ENCODE data around the gene SYTL3.
"Not testable (repeated sequence)": the region's sequence is repeated elsewhere in the genome, so short reads cannot be mapped to it uniquely, and the experiment has no call there.

Gene SYTL3

DNA sequence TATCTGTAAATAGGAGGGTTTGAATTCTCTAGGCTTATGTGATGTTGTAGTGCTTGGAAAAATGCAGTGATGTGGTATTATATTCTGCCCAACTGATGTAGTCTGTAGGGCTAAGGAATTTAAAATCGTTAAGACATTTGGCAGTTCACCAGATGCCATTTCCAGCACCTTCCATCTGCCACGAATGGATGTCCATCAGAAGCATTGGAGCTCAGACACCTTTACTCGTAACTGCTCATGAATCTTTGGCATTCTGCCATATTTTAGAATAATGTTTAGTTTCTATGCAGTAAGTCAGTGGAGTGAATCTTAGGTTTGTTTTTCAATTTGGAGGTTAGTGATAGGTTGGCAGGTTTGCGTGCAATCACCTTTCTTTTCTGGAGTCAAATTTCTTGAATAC, 2.4 kb upstream of the SYTL3 start:
- Histone ChIP-seq H3K4me2 (ENCODE audit: insufficient read depth, low read length, poor library complexity, severe bottlenecking) (no peak overlapping the region), H2BK5ac (ENCODE audit: low read length) (no peak overlapping the region), H2AK5ac (ENCODE audit: low read depth, low read length) (no peak overlapping the region), H3K36me3 (replicated peaks in 1 of 2; ENCODE audit: control insufficient read depth in 2 of 2, insufficient read depth in 2 of 2, low read length in 2 of 2) (peaks cover 0 to 7% of the 10 kb centered on the region in 2 donors), H3K23ac (ENCODE audit: low read depth, low read length, poor library complexity) (no peak overlapping the region), H3K18ac (ENCODE audit: low read length) (no peak overlapping the region), H2AFZ (ENCODE audit: low read length) (no peak overlapping the region), H3K27me3 (ENCODE audit: control insufficient read depth in 3 of 3, insufficient read depth in 3 of 3, low read depth in 1 of 3, low read length in 3 of 3) (peaks cover 0 to 28% (median 0%) of the 10 kb centered on the region in 3 experiments), H3K4me3 (ENCODE audit: low read length in 2 of 2) (no peak overlapping the region), H4K91ac (ENCODE audit: low read depth, low read length, poor library complexity) (no peak overlapping the region), H3K79me1 (ENCODE audit: low read depth, low read length) (peaks cover 8% of the 10 kb centered on the region), H3K9me3 (replicated peaks in 1 of 2; ENCODE audit: control insufficient read depth in 2 of 2, insufficient read depth in 1 of 2, low read depth in 1 of 2, low read length in 2 of 2) (no peaks in the 10 kb centered on the region), H3K4me1 (ENCODE audit: control insufficient read depth in 2 of 2, insufficient read depth in 1 of 2, low read depth in 1 of 2, low read length in 2 of 2) (peaks cover 3 to 4% of the 10 kb centered on the region in 2 donors), H2BK12ac (ENCODE audit: low read length) (no peak overlapping the region), H3K27ac (replicated peaks; ENCODE audit: low read length) (no peak overlapping the region), H3K4ac (ENCODE audit: low read length) (no peak overlapping the region), H2BK15ac (ENCODE audit: low read length) (no peak overlapping the region), H3K14ac (ENCODE audit: low read length) (no peak overlapping the region), H3K9ac (ENCODE audit: low read depth, low read length, poor library complexity) (no peak overlapping the region), H4K8ac (ENCODE audit: low read depth, low read length) (no peak overlapping the region), H2BK120ac (ENCODE audit: low read depth, low read length) (no peak overlapping the region)
- no CpG with 5 or more reads among the region's 4 CpGs for WGBS, 2 donors (ENCODE audit: extremely low coverage in 2 of 2, insufficient read length in 2 of 2, insufficient replicate concordance in 1 of 2)
- no peak for DNase-seq (ENCODE audit: low spot score)

DNA sequence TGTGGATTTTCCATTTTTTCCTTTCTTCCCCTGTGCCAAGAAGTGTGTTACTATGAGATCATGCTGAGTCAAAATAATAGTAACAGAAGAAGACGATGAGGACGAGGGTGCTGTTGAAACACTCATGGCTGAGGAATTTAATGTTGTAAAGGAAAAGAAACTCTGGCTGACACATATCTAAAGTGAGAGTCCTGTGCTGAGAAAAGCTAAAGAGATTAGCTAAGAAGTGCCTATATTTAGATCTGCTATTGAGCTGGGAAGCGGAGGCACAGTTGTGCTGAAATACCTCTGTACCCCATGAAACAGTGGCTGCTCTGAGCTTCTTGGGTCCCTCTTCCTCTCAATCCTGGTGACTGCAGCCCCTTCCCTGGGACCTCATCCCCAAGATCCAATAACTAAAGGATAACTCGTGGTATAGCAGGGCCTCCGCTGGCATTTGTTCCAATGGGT, 1.1 kb upstream of the SYTL3 start:
- no peak overlapping the region for H3K9ac ChIP-seq (ENCODE audit: low read depth, low read length, poor library complexity)
- no peak overlapping the region for H3K18ac ChIP-seq (ENCODE audit: low read length)
- H3K27ac ChIP-seq (replicated peaks; ENCODE audit: low read length) = no peak overlapping the region
- H3K79me1 ChIP-seq (ENCODE audit: low read depth, low read length) = peaks cover 6% of the 10 kb centered on the region
- H3K23ac ChIP-seq (ENCODE audit: low read depth, low read length, poor library complexity) = no peak overlapping the region
- peaks cover 0 to 28% (median 0%) of the 10 kb centered on the region in 3 experiments for H3K27me3 ChIP-seq (ENCODE audit: control insufficient read depth in 3 of 3, insufficient read depth in 3 of 3, low read depth in 1 of 3, low read length in 3 of 3)
- DNase-seq (ENCODE audit: low spot score) = no peak
- no peak overlapping the region for H2BK15ac ChIP-seq (ENCODE audit: low read length)
- no peak overlapping the region for H3K4me2 ChIP-seq (ENCODE audit: insufficient read depth, low read length, poor library complexity, severe bottlenecking)
- H3K4me1 ChIP-seq (ENCODE audit: control insufficient read depth in 2 of 2, insufficient read depth in 1 of 2, low read depth in 1 of 2, low read length in 2 of 2) = peaks cover 3 to 7% of the 10 kb centered on the region in 2 donors
- no peak overlapping the region for H2BK12ac ChIP-seq (ENCODE audit: low read length)
- H3K4ac ChIP-seq (ENCODE audit: low read length) = no peak overlapping the region
- no peak overlapping the region for H2AFZ ChIP-seq (ENCODE audit: low read length)
- WGBS, 2 donors (ENCODE audit: extremely low coverage in 2 of 2, insufficient read length in 2 of 2, insufficient replicate concordance in 1 of 2) = no CpG with 5 or more reads among the region's 5 CpGs
- H3K14ac ChIP-seq (ENCODE audit: low read length) = no peak overlapping the region
- H2BK5ac ChIP-seq (ENCODE audit: low read length) = no peak overlapping the region
- H2BK120ac ChIP-seq (ENCODE audit: low read depth, low read length) = no peak overlapping the region
- no peak overlapping the region for H4K91ac ChIP-seq (ENCODE audit: low read depth, low read length, poor library complexity)
- H3K4me3 ChIP-seq (ENCODE audit: low read length in 2 of 2) = no peak overlapping the region
- no peaks in the 10 kb centered on the region for H3K36me3 ChIP-seq (replicated peaks in 1 of 2; ENCODE audit: control insufficient read depth in 2 of 2, insufficient read depth in 2 of 2, low read length in 2 of 2)
- no peak overlapping the region for H2AK5ac ChIP-seq (ENCODE audit: low read depth, low read length)
- no peak overlapping the region for H4K8ac ChIP-seq (ENCODE audit: low read depth, low read length)
- no peaks in the 10 kb centered on the region for H3K9me3 ChIP-seq (replicated peaks in 1 of 2; ENCODE audit: control insufficient read depth in 2 of 2, insufficient read depth in 1 of 2, low read depth in 1 of 2, low read length in 2 of 2)

DNA sequence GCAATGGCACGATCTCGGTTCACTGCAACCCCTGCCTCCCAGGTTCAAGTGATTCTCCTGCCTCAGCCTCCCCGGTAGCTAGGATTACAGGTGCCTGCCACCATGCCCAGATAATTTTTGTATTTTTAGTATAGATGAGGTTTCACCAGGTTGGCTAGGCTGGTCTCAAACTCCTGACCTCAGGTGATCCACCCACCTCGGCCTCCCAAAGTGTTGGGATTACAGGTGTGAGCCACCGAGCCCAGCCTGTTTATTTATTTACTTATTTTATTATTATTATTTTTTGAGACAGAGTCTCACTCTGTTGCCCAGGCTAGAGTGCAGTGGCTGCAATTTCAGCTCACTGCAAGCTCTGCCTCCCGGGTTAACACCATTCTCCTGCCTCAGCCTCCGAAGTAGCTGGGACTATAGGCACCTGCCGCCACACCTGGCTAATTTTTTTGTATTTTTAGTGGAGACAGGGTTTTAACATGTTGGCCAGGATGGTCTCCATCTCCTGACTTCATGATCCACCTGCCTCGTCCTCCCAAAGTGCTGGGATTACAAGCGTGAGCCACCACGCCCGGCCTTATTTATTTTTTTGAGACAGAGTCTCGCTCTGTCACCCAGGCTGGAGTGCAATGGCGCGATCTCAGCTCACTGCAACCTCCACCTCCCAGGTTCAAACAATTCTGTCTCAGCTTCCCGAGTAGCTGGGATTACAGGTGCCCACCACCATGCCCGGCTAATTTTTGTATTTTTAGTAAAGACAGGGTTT, 2.3 kb downstream of the SYTL3 start:
- not testable (repeated sequence) for H3K4me1 ChIP-seq (ENCODE audit: control insufficient read depth in 2 of 2, insufficient read depth in 1 of 2, low read depth in 1 of 2, low read length in 2 of 2); H2BK120ac ChIP-seq (ENCODE audit: low read depth, low read length); H3K79me1 ChIP-seq (ENCODE audit: low read depth, low read length); H3K4me2 ChIP-seq (ENCODE audit: insufficient read depth, low read length, poor library complexity, severe bottlenecking); H3K18ac ChIP-seq (ENCODE audit: low read length); H3K14ac ChIP-seq (ENCODE audit: low read length); H3K9me3 ChIP-seq (replicated peaks in 1 of 2; ENCODE audit: control insufficient read depth in 2 of 2, insufficient read depth in 1 of 2, low read depth in 1 of 2, low read length in 2 of 2); H2BK12ac ChIP-seq (ENCODE audit: low read length); H3K4ac ChIP-seq (ENCODE audit: low read length); H2AK5ac ChIP-seq (ENCODE audit: low read depth, low read length); H2BK15ac ChIP-seq (ENCODE audit: low read length); H3K23ac ChIP-seq (ENCODE audit: low read depth, low read length, poor library complexity); H3K36me3 ChIP-seq (replicated peaks in 1 of 2; ENCODE audit: control insufficient read depth in 2 of 2, insufficient read depth in 2 of 2, low read length in 2 of 2); H3K27ac ChIP-seq (replicated peaks; ENCODE audit: low read length); H3K4me3 ChIP-seq (ENCODE audit: low read length in 2 of 2); H2AFZ ChIP-seq (ENCODE audit: low read length); H2BK5ac ChIP-seq (ENCODE audit: low read length); DNase-seq (ENCODE audit: low spot score); H3K9ac ChIP-seq (ENCODE audit: low read depth, low read length, poor library complexity); H4K8ac ChIP-seq (ENCODE audit: low read depth, low read length); H4K91ac ChIP-seq (ENCODE audit: low read depth, low read length, poor library complexity)
- WGBS, 2 donors (ENCODE audit: extremely low coverage in 2 of 2, insufficient read length in 2 of 2, insufficient replicate concordance in 1 of 2) = no CpG with 5 or more reads among the region's 17 CpGs
- peaks cover 0 to 17% (median 0%) of the 10 kb centered on the region in 3 experiments for H3K27me3 ChIP-seq (ENCODE audit: control insufficient read depth in 3 of 3, insufficient read depth in 3 of 3, low read depth in 1 of 3, low read length in 3 of 3)

DNA sequence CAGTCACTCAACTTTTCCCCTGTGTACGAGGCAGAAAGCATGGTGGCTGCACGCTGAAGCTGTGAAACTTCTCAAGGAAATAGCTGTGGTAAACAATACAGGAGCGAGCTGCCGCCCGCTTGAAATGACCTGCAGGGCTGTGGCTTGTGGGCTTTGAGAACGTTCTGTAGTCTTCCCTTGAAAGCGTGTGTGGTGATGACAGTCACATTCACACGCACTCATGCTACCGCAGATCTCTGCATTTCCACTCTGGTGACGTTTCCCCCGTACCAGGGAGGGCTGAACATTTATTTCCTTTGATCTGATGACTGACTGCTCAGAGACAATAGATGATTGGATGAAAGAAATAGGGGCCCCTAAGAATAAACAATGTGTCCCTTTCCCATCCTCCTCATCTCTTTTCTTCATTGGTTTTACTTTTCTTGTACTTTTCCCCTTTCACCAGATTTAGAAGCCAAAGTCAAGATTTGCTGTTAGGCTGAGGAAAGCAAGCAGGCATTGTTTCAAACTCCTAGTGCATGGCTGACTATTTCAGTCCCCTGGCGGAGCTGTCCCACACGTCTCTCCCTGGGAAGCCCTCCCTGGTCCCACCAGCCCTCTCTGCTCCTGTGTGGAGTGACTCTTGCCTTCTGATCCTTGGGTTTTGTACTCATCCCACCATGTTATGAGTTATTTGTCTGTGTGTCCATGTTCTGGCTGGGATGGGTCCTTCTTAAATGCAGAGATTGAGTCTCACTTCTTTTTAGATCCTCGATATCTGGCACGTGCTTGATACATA, 3.9 kb downstream of the SYTL3 start:
- Histone ChIP-seq H2AFZ (ENCODE audit: low read length) (peak overlapping the region; percentile 37), H3K14ac (ENCODE audit: low read length) (no peak overlapping the region), H3K23ac (ENCODE audit: low read depth, low read length, poor library complexity) (no peak overlapping the region), H3K27ac (replicated peaks; ENCODE audit: low read length) (no peak overlapping the region), H3K79me1 (ENCODE audit: low read depth, low read length) (no peaks in the 10 kb centered on the region), H3K27me3 (ENCODE audit: control insufficient read depth in 3 of 3, insufficient read depth in 3 of 3, low read depth in 1 of 3, low read length in 3 of 3) (peaks cover 0 to 16% (median 0%) of the 10 kb centered on the region in 3 experiments), H3K36me3 (replicated peaks in 1 of 2; ENCODE audit: control insufficient read depth in 2 of 2, insufficient read depth in 2 of 2, low read length in 2 of 2) (no peaks in the 10 kb centered on the region), H4K8ac (ENCODE audit: low read depth, low read length) (no peak overlapping the region), H3K4me3 (ENCODE audit: low read length in 2 of 2) (no peak overlapping the region), H4K91ac (ENCODE audit: low read depth, low read length, poor library complexity) (no peak overlapping the region), H2BK12ac (ENCODE audit: low read length) (no peak overlapping the region), H3K9me3 (replicated peaks in 1 of 2; ENCODE audit: control insufficient read depth in 2 of 2, insufficient read depth in 1 of 2, low read depth in 1 of 2, low read length in 2 of 2) (no peaks in the 10 kb centered on the region), H3K18ac (ENCODE audit: low read length) (no peak overlapping the region), H3K4me2 (ENCODE audit: insufficient read depth, low read length, poor library complexity, severe bottlenecking) (no peak overlapping the region), H3K9ac (ENCODE audit: low read depth, low read length, poor library complexity) (no peak overlapping the region), H3K4ac (ENCODE audit: low read length) (no peak overlapping the region), H2BK15ac (ENCODE audit: low read length) (no peak overlapping the region), H2BK5ac (ENCODE audit: low read length) (no peak overlapping the region), H2BK120ac (ENCODE audit: low read depth, low read length) (no peak overlapping the region), H3K4me1 (ENCODE audit: control insufficient read depth in 2 of 2, insufficient read depth in 1 of 2, low read depth in 1 of 2, low read length in 2 of 2) (peaks cover 0 to 3% of the 10 kb centered on the region in 2 donors), H2AK5ac (ENCODE audit: low read depth, low read length) (no peak overlapping the region)
- DNase-seq (ENCODE audit: low spot score) = no peak
- WGBS, 2 donors (ENCODE audit: extremely low coverage in 2 of 2, insufficient read length in 2 of 2, insufficient replicate concordance in 1 of 2) = no CpG with 5 or more reads among the region's 15 CpGs

Data from neuronal stem cell (in vitro differentiated cells).